Skeletal muscle cell (primary cell): ENCODE results near the gene LRRC7.
"Not testable (repeated sequence)": the region's sequence is repeated elsewhere in the genome, so short reads cannot be mapped to it uniquely, and the experiment has no call there.

ENCODE experiments used
- DNase-seq: peaks from one replicate; pipeline ENCODE4 v3.0.0-alpha.2; 2010; ENCODE audit warnings: low read depth
- H3K4me3 ChIP-seq: 2 replicates; pipeline ENCODE4 v1.5.1; 2011; ENCODE audit warnings: low read depth, mild to moderate bottlenecking, control low read depth, low read length, moderate library complexity

Gene LRRC7

DNA sequence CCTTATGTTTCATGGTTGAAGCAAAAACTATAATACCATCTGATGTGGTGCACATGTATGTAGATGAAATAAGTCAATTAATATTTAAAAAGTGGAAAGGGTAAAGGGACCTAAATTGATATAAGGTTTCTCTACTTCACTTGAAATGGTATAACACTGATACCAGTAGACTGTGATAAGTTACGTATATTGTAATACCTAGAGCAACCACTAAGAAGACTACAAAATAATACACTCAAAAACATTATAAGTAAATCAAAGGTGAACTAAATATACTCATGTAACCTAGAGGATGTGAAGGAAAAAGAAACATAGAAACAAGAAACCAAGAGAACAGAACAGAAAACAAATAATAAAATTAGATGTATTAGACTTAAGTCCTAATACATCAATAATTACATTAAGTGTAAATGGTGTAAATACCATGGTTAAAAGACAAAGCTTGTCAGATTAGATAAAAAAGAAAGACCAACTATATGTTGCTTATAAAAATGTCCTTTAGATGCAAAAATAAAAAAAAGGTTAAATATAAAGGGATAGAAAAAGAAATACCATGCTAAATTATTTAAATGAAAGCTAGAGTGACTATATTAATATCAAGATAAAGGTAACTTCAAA, 118.8 kb downstream of the LRRC7 start:
- H3K4me3 ChIP-seq, result no peak overlapping the region
- no peak for DNase-seq

- H3K4me3 ChIP-seq, result no peak overlapping the region
- DNase-seq, result no peak
Observed at GRCh38 chr1:69688193-69688592, 120.5 kb downstream of the LRRC7 start.

DNA sequence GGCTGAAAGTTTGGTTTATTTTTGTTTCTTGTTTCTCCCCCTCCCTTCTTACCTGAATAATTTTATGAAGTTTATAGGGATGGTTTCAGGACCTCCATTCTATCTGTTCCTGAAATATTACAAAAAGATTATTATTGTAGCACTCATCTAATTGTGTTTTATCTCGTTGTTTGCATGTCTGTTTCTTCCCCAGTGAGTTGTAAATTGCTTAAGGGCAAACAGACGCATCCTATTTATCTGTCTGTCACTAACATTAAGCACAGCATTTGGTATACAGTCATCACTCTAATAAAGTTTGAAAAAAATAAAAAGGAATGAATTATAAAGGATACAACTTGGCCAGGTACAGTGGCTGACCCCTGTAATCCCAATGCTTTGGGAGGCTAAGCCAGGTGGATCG, 123.5 kb downstream of the LRRC7 start:
- DNase-seq, result no peak
- H3K4me3 ChIP-seq, result no peak overlapping the region

DNA sequence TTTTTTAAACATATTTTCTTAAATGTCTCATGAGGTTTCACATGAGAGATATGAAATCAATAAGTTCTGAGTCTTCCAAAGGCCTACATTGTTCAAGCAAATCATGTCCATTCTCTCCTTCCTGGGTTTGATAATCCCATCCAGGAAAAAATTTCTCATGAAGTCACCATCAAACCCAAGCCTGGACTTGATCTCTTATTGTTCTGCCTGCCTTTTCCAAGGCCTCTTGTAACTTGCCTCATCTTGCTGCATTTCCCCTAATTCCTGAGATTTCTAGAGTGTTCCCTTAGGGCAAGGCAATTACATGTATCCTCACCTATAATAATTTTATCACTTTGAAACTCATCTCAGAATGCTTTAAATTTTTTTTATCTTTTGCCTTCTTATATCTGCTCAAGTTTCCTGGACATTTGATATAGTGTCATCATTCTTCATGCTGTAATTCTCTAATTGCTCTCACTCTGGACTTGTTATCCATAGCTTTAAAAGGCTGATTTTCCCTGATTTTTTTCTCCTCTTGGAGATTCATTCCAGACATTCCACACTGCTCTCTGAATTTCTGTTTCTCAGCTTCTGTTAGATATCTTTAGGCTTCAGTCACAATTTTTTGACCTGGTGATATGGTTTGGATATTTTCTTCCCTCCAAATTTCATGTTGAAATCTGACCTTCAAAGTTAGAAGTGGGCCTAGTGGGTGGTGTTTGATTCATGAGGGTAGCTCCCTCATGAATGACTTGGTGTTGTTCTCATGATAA, 126.4 kb downstream of the LRRC7 start:
- no peak for DNase-seq
- H3K4me3 ChIP-seq, result no peak overlapping the region

- H3K4me3 ChIP-seq, result no peak overlapping the region
Observed at GRCh38 chr1:69697340-69697739, 129.6 kb downstream of the LRRC7 start.

GRCh38 chr1:69700770-69701169, 133.0 kb downstream of the LRRC7 start:
- no peak for DNase-seq
- no peak overlapping the region for H3K4me3 ChIP-seq

More at GRCh38 chr1:69697340-69697739, 129.6 kb downstream of the LRRC7 start:
- no peak for DNase-seq

- no peak overlapping the region for H3K4me3 ChIP-seq
- no peak for DNase-seq
Observed at GRCh38 chr1:69702085-69702484, 134.4 kb downstream of the LRRC7 start.

- no peak overlapping the region for H3K4me3 ChIP-seq
- no peak for DNase-seq
Observed at GRCh38 chr1:69706473-69706872, 138.8 kb downstream of the LRRC7 start.

GRCh38 chr1:69707103-69707502, 139.4 kb downstream of the LRRC7 start:
- no peak overlapping the region for H3K4me3 ChIP-seq
- no peak for DNase-seq

DNA sequence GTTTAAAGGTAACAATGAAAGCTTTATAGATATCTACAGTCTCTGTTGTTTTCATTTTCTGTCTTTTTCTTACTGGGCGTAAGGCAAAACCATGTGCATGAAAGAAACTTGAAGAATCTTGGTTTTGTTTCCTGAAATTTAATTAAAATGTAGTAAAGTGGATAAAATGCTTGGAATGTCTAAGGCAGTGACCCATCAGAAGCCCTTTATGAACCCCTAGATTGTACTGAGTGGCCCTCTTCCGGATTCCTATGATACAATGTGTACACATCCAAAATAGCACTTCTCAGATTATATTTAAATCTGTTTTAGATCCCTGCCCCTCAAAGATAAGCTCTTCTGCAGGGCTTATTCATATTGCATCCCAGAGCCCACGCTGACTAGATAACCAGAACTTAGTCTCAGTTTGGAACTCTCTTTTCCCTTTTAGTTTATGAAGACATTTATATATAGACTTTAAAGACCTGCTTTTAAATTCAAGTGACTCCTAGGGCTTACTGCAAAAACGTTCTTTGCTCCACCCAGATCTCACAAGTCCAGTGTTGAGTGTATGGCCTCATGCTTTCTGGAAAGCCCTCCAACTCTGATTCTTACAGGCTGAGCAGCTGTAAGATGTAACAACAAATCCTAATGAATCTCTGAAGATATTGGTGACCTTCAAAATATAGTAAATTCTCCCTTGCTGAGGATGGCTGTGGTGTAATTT, 142.9 kb downstream of the LRRC7 start:
- H3K4me3 ChIP-seq, result no peak overlapping the region
- no peak for DNase-seq

- no peak overlapping the region for H3K4me3 ChIP-seq
Observed at GRCh38 chr1:69711190-69711930, 143.6 kb downstream of the LRRC7 start.

GRCh38 chr1:69717834-69718233, 150.1 kb downstream of the LRRC7 start:
- H3K4me3 ChIP-seq, result not testable (repeated sequence)

More at GRCh38 chr1:69711190-69711930, 143.6 kb downstream of the LRRC7 start:
- DNase-seq, result no peak

DNA sequence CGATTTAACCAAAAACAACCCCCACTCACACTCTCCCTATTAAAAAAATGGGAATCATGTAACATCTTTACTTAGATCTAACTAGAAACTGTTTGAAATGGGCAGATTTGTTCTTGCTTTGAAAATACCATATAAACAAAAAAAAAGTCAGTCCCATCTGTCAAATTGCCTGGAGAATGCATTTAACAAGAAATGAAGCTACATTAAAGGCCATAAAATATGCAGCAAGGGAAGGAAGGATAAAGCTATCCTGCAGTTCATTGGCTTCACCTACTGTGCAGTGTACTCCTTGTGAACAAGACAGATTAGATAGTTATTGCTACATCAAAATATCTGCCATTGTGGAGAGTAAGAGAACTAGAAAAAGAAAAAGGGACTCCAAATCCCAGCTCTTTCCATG, 160.5 kb downstream of the LRRC7 start:
- no peak overlapping the region for H3K4me3 ChIP-seq
- no peak for DNase-seq

More at GRCh38 chr1:69717834-69718233, 150.1 kb downstream of the LRRC7 start:
- DNase-seq, result not testable (repeated sequence)

DNA sequence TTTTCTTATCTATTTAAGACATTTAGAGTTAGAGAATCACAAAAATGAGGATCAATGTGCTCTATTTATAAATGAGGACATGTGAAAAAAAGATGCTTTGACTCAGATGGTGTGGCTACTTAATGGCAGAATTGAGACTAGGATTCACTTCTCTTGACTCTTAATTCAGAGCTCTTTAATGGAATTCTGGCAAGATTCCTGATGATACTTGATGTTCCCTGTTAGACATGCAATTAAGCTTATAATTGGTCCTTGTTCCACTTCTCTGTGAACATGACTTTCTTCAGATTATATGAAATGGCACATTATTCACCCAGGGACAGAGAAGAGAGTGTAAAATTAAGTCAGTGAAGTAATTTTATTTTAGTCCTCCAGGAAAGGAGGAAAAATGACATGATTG, 165.3 kb downstream of the LRRC7 start:
- DNase-seq, result no peak
- H3K4me3 ChIP-seq, result no peak overlapping the region

DNA sequence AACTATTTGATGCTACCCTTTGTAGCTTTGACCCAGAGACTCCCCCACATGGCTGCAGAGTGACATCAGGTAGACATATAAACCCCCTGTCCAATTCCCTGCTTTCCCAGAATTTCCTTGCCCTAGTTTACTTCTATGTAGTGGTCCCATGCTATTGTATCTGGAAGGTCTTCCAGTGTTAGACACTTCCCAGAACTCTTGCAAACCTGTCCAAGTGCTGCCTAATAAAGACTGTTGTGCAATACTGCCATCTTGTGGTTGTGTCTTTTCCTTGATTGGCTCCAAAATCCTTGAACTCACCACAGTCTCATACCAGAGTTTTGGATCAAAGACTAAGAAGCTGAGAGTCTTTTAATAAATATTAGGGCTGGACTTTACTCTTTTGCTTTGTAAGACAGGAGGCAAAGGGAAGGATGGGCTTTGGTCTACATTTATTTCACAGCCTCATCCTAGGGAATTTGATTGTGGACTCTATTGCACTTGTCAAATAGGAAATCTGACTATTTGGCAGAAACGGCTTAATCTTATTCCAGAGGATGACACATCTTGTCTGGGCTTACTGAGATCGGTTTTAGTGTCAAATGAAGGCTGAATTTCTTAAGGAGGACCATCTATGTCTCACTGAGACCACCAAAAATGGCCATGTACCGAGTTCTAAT, 169.9 kb downstream of the LRRC7 start:
- H3K4me3 ChIP-seq, result no peak overlapping the region
- DNase-seq, result peak; percentile 29

DNA sequence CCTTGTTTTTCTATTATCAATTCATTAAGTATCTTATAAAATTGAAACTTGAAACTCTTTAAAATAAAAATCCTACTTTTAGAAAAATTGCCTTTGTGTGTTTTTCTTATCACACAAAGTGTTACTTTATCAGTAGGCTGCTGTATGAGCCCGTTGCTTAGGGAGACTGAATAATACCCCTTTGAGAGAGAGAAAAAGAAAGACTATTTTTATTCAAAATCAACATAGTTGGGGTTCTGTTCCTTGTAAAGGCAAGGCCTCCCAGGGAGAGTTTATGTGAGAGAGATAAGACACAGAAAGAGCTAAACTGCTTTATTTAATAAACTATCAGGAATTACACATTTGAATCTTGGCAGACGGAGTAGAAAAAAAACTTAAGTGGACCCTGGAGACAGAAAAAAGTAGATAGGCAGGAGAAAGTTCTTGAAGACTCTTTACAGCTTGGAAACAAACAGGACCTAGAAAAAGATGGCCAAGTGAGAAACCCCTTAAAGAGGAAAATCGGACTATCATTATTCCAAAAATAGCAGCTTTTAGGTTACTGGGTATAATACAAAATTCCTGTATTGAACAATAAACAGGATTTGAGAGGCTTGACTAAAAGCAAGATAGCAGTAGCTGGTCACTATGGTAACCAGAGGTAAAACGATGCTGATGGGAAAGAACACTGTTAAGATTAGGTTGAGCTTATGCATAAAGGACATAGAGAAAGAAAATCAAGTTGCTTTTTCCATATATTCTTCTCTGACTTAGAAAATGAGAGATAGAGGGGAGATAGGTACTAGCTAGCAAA, 170.9 kb downstream of the LRRC7 start:
- no peak for DNase-seq
- no peak overlapping the region for H3K4me3 ChIP-seq

DNA sequence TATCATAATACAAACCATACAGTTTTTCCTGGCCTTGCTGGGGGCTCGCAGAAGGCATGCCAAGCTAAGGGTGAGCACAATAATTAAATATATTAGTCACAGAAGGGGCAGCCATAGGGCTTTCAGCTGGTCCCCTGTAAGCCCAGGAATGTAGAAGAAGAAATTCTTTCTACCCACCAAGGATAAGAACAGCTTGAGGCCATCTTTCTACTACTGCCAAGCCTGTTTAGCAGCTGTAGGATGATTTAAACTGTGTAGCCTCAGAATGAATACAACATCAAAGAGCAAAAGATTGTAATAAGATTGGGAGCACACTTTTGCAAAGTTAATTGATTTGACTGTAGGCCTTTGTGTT, 171.5 kb downstream of the LRRC7 start:
- no peak overlapping the region for H3K4me3 ChIP-seq
- no peak for DNase-seq

GRCh38 chr1:69743146-69743545, 175.4 kb downstream of the LRRC7 start:
- DNase-seq, result no peak
- H3K4me3 ChIP-seq, result no peak overlapping the region

- H3K4me3 ChIP-seq, result no peak overlapping the region
- no peak for DNase-seq
Observed at GRCh38 chr1:69744381-69744780, 176.7 kb downstream of the LRRC7 start.
